ENCODE results near the gene CHMP1A. TPM values are rescaled to one million over a fixed set of nuclear protein-coding genes. Genes with fewer than 3 reads are reported as not detected.
"Not testable (repeated sequence)": the region's sequence is repeated elsewhere in the genome, so short reads cannot be mapped to it uniquely, and the experiment has no call there.

The CHMP1A gene
- total RNA-seq, 2 donors from 2014 or later: 37.6 to 65.9 TPM

GRCh38 chr16:89667633-89668032 is 10.1 kb upstream of the CHMP1A start:
- Histone ChIP-seq H3K4me1 (no peaks in the 10 kb centered on the region), H3K4me3 (no peak overlapping the region), H3K36me3 (replicated peaks in 1 of 2; ENCODE audit: insufficient read depth in 1 of 2, low read depth in 2 of 2) (no peaks in the 10 kb centered on the region), H3K27ac (no peak overlapping the region), H3K9me3 (no peaks in the 10 kb centered on the region), H3K27me3 (no peaks in the 10 kb centered on the region)
- 75 to 93% methylated on average over 3 to 9 of the region's 9 CpGs for WGBS, 2 donors
- DNase-seq (no peak), ATAC-seq (no peak)
- no peak for TF ChIP-seq POLR2A (IDR thresholded peaks at IDR 0.05)
- TF ChIP-seq, protein P1, sequence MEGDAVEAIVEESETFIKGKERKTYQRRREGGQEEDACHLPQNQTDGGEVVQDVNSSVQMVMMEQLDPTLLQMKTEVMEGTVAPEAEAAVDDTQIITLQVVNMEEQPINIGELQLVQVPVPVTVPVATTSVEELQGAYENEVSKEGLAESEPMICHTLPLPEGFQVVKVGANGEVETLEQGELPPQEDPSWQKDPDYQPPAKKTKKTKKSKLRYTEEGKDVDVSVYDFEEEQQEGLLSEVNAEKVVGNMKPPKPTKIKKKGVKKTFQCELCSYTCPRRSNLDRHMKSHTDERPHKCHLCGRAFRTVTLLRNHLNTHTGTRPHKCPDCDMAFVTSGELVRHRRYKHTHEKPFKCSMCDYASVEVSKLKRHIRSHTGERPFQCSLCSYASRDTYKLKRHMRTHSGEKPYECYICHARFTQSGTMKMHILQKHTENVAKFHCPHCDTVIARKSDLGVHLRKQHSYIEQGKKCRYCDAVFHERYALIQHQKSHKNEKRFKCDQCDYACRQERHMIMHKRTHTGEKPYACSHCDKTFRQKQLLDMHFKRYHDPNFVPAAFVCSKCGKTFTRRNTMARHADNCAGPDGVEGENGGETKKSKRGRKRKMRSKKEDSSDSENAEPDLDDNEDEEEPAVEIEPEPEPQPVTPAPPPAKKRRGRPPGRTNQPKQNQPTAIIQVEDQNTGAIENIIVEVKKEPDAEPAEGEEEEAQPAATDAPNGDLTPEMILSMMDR (IDR thresholded peaks at IDR 0.05): no peak
- intact Hi-C loops (cut with DNase I): no loop called here

- H3K27ac ChIP-seq; H3K9me3 ChIP-seq; H3K36me3 ChIP-seq (replicated peaks in 1 of 2; ENCODE audit: insufficient read depth in 1 of 2, low read depth in 2 of 2); H3K4me1 ChIP-seq; H3K27me3 ChIP-seq; ATAC-seq; H3K4me3 ChIP-seq; intact Hi-C loops (cut with DNase I): not testable (repeated sequence)
- peak in 3 of 4 donors; percentile 28 to 48 (median 36) for DNase-seq
- 47 to 55% methylated on average over 7 of the region's 7 CpGs for WGBS, 2 donors
Measured at GRCh38 chr16:89667000-89667399, 9.5 kb upstream of the CHMP1A start.

DNA sequence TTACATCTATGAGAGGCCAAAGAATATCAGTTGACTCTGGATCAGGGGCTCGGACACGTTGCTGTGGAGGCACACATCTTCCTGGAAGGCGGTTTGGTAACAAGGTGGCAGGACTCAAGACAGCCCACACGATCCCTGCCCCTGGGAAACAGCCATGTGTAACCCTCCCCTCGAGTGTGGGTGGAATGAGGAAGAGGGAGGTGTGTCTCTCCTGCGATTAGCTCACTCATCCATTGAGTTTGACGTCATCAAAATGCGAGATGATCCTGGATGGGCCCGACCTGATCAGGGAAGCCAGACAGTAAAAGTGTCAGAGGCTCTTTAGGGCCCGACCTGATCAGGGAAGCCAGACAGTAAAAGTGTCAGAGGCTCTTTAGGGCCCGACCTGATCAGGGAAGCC is 6.7 kb upstream of the CHMP1A start:
- H3K4me3 ChIP-seq; H3K9me3 ChIP-seq; ATAC-seq; H3K36me3 ChIP-seq (replicated peaks in 1 of 2; ENCODE audit: insufficient read depth in 1 of 2, low read depth in 2 of 2); intact Hi-C loops (cut with DNase I); H3K27me3 ChIP-seq; DNase-seq; H3K4me1 ChIP-seq; H3K27ac ChIP-seq: not testable (repeated sequence)
- WGBS, 2 donors: 83 to 84% methylated on average over 10 to 11 of the region's 11 CpGs

GRCh38 chr16:89661215-89661614 is 3.7 kb upstream of the CHMP1A start:
- DNase-seq (no peak), ATAC-seq (no peak)
- WGBS, 2 donors: 89 to 93% methylated on average over 9 of the region's 9 CpGs
- TF ChIP-seq POLR2A (IDR thresholded peaks at IDR 0.05): no peak
- TF ChIP-seq, protein P1 (IDR thresholded peaks at IDR 0.05): no peak
- Histone ChIP-seq H3K4me3 (no peak overlapping the region), H3K36me3 (replicated peaks in 1 of 2; ENCODE audit: insufficient read depth in 1 of 2, low read depth in 2 of 2) (no peaks in the 10 kb centered on the region), H3K4me1 (peaks cover 20% of the 10 kb centered on the region), H3K9me3 (no peaks in the 10 kb centered on the region), H3K27ac (no peak overlapping the region), H3K27me3 (no peaks in the 10 kb centered on the region)
- intact Hi-C loops (cut with DNase I): no loop called here

GRCh38 chr16:89660146-89660545 is 2.6 kb upstream of the CHMP1A start:
- Histone ChIP-seq H3K27ac (no peak overlapping the region), H3K36me3 (replicated peaks in 1 of 2; ENCODE audit: insufficient read depth in 1 of 2, low read depth in 2 of 2) (no peaks in the 10 kb centered on the region), H3K4me1 (peaks cover 27% of the 10 kb centered on the region), H3K27me3 (no peaks in the 10 kb centered on the region), H3K9me3 (no peaks in the 10 kb centered on the region), H3K4me3 (no peak overlapping the region)
- DNase-seq: no peak
- no peak for ATAC-seq
- 87 to 94% methylated on average over 7 of the region's 7 CpGs for WGBS, 2 donors
- intact Hi-C loops (cut with DNase I): no loop called here
- TF ChIP-seq, protein P1 (IDR thresholded peaks at IDR 0.05): no peak
- TF ChIP-seq POLR2A (IDR thresholded peaks at IDR 0.05): no peak

- WGBS, 2 donors: 11 to 12% methylated on average over 25 to 27 of the region's 27 CpGs
- peak; percentile 5 for ATAC-seq
- peak overlapping the region in 3 of 4 donors; percentile 24 to 87 (median 85) for H3K27ac ChIP-seq
Measured at GRCh38 chr16:89658221-89658879, 842 bp upstream of the CHMP1A start.

More at GRCh38 chr16:89658221-89658879, 842 bp upstream of the CHMP1A start:
- Histone ChIP-seq H3K27me3 (no peaks in the 10 kb centered on the region), H3K4me3 (peak overlapping the region; percentile 75 to 99), H3K36me3 (replicated peaks in 1 of 2; ENCODE audit: insufficient read depth in 1 of 2, low read depth in 2 of 2) (no peaks in the 10 kb centered on the region), H3K9me3 (no peaks in the 10 kb centered on the region), H3K4me1 (peaks cover 31% of the 10 kb centered on the region)
- no peak for TF ChIP-seq POLR2A (IDR thresholded peaks at IDR 0.05)
- TF ChIP-seq, protein P1 (IDR thresholded peaks at IDR 0.05): no peak
- intact Hi-C loops (cut with DNase I): no loop called here
- DNase-seq: no peak

All from body of pancreas (tissue), 4 donors.